ENCODE results near the gene MEOX1. TPM values are rescaled to one million over a fixed set of nuclear protein-coding genes. Genes with fewer than 3 reads are reported as not detected.

The MEOX1 gene
- total and polyA plus RNA-seq, 2 of the 13 experiments (the other 11 are each of a cell fraction or from before 2014, with no cell fraction given), result not detected

DNA sequence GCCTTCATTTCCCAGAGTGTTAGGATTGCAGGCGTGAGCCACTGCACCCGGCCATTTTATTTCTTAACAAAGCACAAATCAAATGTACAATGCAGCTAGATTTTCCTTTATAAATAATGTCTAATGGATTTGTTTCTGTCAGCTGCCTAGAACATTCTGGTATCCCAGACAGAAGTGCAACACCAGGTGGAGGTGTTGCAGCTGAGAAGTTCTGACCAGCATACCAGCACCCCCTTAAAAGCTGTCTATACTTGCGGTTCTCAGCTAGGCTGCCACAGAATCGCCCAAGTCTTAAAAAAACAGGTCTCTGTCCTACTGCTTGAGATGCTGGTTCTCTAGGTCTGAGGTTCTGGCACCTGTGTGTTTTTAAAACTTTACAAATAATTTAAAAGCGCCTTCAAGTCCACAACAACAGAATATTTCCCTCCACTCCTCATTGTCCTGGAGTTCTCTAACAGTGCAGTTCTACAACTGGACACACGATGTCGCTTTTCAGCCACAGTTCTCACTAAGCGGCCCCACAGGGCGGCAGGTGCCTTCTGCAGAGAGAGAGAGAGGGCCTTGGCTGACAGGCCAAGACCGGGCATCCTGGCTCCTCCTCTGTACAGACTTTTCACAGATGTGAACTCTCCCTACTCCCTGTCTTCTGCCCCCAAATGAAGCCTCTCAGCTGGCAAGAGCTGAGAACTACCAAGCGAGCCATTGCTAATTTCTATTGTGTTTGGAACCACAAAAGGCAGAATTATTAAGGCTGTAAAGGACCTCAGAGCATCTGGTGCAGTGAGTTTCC, 32.6 kb upstream of the MEOX1 start (continued):
- TF ChIP-seq, protein P1, sequence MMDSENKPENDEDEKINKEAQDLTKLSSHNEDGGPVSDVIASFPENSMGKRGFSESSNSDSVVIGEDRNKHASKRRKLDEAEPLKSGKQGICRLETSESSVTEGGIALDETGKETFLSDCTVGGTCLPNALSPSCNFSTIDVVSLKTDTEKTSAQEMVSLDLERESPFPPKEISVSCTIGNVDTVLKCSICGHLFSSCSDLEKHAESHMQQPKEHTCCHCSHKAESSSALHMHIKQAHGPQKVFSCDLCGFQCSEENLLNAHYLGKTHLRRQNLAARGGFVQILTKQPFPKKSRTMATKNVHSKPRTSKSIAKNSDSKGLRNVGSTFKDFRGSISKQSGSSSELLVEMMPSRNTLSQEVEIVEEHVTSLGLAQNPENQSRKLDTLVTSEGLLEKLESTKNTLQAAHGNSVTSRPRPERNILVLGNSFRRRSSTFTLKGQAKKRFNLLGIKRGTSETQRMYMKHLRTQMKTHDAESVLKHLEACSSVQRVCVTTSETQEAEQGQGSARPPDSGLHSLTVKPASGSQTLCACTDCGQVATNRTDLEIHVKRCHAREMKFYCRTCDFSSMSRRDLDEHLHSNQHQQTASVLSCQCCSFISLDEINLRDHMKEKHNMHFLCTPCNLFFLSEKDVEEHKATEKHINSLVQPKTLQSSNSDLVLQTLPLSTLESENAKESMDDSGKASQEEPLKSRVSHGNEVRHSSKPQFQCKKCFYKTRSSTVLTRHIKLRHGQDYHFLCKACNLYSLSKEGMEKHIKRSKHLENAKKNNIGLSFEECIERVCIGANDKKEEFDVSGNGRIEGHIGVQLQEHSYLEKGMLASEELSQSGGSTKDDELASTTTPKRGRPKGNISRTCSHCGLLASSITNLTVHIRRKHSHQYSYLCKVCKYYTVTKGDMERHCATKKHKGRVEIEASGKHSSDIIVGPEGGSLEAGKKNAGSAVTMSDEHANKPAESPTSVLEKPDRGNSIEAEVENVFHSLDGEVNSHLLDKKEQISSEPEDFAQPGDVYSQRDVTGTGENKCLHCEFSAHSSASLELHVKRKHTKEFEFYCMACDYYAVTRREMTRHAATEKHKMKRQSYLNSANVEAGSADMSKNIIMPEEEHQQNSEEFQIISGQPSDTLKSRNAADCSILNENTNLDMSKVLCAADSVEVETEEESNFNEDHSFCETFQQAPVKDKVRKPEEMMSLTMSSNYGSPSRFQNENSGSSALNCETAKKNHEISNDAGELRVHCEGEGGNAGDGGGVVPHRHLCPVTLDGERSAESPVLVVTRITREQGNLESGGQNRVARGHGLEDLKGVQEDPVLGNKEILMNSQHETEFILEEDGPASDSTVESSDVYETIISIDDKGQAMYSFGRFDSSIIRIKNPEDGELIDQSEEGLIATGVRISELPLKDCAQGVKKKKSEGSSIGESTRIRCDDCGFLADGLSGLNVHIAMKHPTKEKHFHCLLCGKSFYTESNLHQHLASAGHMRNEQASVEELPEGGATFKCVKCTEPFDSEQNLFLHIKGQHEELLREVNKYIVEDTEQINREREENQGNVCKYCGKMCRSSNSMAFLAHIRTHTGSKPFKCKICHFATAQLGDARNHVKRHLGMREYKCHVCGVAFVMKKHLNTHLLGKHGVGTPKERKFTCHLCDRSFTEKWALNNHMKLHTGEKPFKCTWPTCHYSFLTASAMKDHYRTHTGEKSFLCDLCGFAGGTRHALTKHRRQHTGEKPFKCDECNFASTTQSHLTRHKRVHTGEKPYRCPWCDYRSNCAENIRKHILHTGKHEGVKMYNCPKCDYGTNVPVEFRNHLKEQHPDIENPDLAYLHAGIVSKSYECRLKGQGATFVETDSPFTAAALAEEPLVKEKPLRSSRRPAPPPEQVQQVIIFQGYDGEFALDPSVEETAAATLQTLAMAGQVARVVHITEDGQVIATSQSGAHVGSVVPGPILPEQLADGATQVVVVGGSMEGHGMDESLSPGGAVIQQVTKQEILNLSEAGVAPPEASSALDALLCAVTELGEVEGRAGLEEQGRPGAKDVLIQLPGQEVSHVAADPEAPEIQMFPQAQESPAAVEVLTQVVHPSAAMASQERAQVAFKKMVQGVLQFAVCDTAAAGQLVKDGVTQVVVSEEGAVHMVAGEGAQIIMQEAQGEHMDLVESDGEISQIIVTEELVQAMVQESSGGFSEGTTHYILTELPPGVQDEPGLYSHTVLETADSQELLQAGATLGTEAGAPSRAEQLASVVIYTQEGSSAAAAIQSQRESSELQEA (CRISPR knock-in tag; IDR thresholded peaks at IDR 0.05; ENCODE audit: not compliant biosample characterization), result no peak
- TF ChIP-seq EED (CRISPR knock-in tag; IDR thresholded peaks at IDR 0.05), result no peak
- TF ChIP-seq SYNCRIP (IDR thresholded peaks at IDR 0.05; ENCODE audit: insufficient read depth, low read depth, low read length), result no peak
- no peak for TF ChIP-seq HNF4G (IDR thresholded peaks at IDR 0.05; ENCODE audit: borderline replicate concordance, low read depth, low read length)
- TF ChIP-seq HNF4G (CRISPR knock-in tag; IDR thresholded peaks at IDR 0.05; ENCODE audit: borderline replicate concordance, low read depth), result no peak
- no peak for TF ChIP-seq NFE2 (CRISPR knock-in tag; IDR thresholded peaks at IDR 0.05)
- TF ChIP-seq RBAK (CRISPR knock-in tag; IDR thresholded peaks at IDR 0.05), result no peak
- TF ChIP-seq, protein P2, sequence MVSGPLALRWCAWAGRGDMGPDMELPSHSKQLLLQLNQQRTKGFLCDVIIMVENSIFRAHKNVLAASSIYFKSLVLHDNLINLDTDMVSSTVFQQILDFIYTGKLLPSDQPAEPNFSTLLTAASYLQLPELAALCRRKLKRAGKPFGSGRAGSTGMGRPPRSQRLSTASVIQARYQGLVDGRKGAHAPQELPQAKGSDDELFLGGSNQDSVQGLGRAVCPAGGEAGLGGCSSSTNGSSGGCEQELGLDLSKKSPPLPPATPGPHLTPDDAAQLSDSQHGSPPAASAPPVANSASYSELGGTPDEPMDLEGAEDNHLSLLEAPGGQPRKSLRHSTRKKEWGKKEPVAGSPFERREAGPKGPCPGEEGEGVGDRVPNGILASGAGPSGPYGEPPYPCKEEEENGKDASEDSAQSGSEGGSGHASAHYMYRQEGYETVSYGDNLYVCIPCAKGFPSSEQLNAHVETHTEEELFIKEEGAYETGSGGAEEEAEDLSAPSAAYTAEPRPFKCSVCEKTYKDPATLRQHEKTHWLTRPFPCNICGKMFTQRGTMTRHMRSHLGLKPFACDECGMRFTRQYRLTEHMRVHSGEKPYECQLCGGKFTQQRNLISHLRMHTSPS (CRISPR knock-in tag; IDR thresholded peaks at IDR 0.05; ENCODE audit: low read depth), result no peak
- TF ChIP-seq ZFYVE20 (CRISPR knock-in tag; IDR thresholded peaks at IDR 0.05; ENCODE audit: borderline replicate concordance, low read depth), result no peak
- TF ChIP-seq, protein P3, sequence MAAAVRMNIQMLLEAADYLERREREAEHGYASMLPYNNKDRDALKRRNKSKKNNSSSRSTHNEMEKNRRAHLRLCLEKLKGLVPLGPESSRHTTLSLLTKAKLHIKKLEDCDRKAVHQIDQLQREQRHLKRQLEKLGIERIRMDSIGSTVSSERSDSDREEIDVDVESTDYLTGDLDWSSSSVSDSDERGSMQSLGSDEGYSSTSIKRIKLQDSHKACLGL (CRISPR knock-in tag; IDR thresholded peaks at IDR 0.05), result no peak
- no peak; the same call in 1 of the 2 replicates for TF ChIP-seq ZNF547 (CRISPR knock-in tag; IDR thresholded peaks at IDR 0.05)
- TF ChIP-seq MTF2 (CRISPR knock-in tag; IDR thresholded peaks at IDR 0.05; ENCODE audit: borderline replicate concordance), result no peak
- TF ChIP-seq CHD4 (IDR thresholded peaks at IDR 0.05; ENCODE audit: borderline replicate concordance, low read length), result no peak
- TF ChIP-seq BHLHE40 (IDR thresholded peaks at IDR 0.05; ENCODE audit: low read length), result peak; percentile 45
- no peak for TF ChIP-seq NFYC (CRISPR knock-in tag; IDR thresholded peaks at IDR 0.05)
- TF ChIP-seq, protein P4, sequence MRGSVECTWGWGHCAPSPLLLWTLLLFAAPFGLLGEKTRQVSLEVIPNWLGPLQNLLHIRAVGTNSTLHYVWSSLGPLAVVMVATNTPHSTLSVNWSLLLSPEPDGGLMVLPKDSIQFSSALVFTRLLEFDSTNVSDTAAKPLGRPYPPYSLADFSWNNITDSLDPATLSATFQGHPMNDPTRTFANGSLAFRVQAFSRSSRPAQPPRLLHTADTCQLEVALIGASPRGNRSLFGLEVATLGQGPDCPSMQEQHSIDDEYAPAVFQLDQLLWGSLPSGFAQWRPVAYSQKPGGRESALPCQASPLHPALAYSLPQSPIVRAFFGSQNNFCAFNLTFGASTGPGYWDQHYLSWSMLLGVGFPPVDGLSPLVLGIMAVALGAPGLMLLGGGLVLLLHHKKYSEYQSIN (CRISPR knock-in tag; IDR thresholded peaks at IDR 0.05; ENCODE audit: borderline replicate concordance), result no peak
- TF ChIP-seq NCOA1 (CRISPR knock-in tag; IDR thresholded peaks at IDR 0.05), result no peak
- no peak for TF ChIP-seq ZFP37 (CRISPR knock-in tag; IDR thresholded peaks at IDR 0.05; ENCODE audit: borderline replicate concordance)
